Activated CD4-positive, alpha-beta T cell treated with anti-CD3 and anti-CD28 coated beads, Interleukin-2, amount 10 ng/mL, durations not matched to agents 7 days and 5 days (primary cell): Measurements from ENCODE around the gene EEF1A1. TPM values are rescaled to one million over a fixed set of nuclear protein-coding genes. Genes with fewer than 3 reads are reported as not detected.

ENCODE experiments used
- CTCF ChIA-PET: fragments of 350-600 bp; sonication (Branson Sonifier 250); formaldehyde crosslinking; loops from one replicate; lab custom pipeline; 2021; ENCODE audit warnings: antibody characterized with exemption; lab: Charles Lee
- POLR2A ChIA-PET: fragments of 350-600 bp; sonication (Branson Sonifier 250); formaldehyde crosslinking; loops from one replicate; lab custom pipeline; 2021; ENCODE audit warnings: antibody characterized with exemption; lab: Charles Lee
- DNase-seq: peaks from one replicate; pipeline ENCODE4 v3.0.0-alpha.2; 2020
- H3K27ac Mint-ChIP-seq: one replicate; pipeline ENCODE4 v1.8.0; 2021; ENCODE audit warnings: mild to moderate bottlenecking, moderate library complexity, mixed read lengths
- H3K27me3 Mint-ChIP-seq: one replicate; pipeline ENCODE4 v1.8.0; 2021; ENCODE audit warnings: mixed read lengths
- H3K36me3 Mint-ChIP-seq: one replicate; pipeline ENCODE4 v1.8.0; 2021; ENCODE audit warnings: low read depth, mixed read lengths
- H3K4me1 Mint-ChIP-seq: one replicate; pipeline ENCODE4 v1.8.0; 2021; ENCODE audit warnings: mixed read lengths
- H3K4me3 Mint-ChIP-seq: one replicate; pipeline ENCODE4 v1.8.0; 2021; ENCODE audit warnings: mild to moderate bottlenecking, moderate library complexity, mixed read lengths
- H3K9me3 Mint-ChIP-seq: one replicate; pipeline ENCODE4 v1.8.0; 2021; ENCODE audit warnings: mixed read lengths
- total RNA-seq, 2 experiments: library from RNA; stranded (reverse); gene quantifications; one replicate each; pipeline ENCODE4 v1.2.3, GENCODE V29; 2021

The EEF1A1 gene
- total RNA-seq, 2 experiments from 2014 or later = 7,789 to 8,433 TPM

DNA sequence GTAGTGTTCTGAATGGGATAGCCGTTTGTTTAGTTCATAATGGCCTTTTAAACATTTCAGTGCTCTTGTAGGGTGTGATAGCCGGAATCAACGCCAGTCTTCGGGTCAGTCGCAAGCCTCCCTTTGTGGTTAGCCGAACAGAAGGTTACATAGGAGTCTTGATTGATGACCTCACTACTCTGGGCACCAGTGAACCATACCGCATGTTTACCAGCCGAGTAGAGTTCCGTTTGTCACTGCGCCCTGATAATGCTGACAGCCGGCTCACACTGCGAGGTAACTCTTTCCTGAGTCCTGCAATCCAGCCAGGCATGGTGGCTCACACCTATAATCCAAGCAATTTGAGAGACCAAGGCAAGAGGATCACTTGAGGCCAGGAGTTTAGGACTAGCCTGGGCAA, 38.9 kb downstream of the EEF1A1 start:
- ChIA-PET CTCF (interaction anchor here (1.6 kb wide), 1 partner anchor 20 kb away, joined by 4 read pairs; no protein-coding TSS in a partner anchor), POLR2A (no interaction called here)
- H3K4me1 Mint-ChIP-seq = no peaks in the 10 kb centered on the region
- H3K4me3 Mint-ChIP-seq = no peak overlapping the region
- H3K27me3 Mint-ChIP-seq = no peaks in the 10 kb centered on the region
- H3K27ac Mint-ChIP-seq = no peak overlapping the region
- H3K9me3 Mint-ChIP-seq = no peaks in the 10 kb centered on the region
- H3K36me3 Mint-ChIP-seq = peaks cover 56% of the 10 kb centered on the region
- no peak for DNase-seq

DNA sequence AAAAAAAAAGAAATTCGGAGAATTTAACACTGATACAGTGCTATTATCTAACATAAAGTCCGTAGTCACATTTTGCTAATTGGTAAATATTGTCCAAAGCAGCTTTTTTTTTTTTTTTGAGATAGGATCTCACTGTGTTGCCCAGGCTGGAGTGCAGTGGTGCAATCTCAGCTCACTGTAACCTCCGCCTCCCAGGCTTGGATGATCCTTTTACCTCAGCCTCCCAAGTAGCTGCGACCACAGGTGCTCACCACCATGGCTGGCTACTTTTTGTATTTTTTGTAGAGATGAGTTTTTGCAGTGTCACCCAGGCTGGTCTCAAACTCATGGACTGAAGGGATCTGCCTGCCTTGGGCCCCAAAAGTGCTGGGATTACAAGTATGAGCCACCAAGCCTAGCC, 43.4 kb downstream of the EEF1A1 start:
- H3K4me3 Mint-ChIP-seq = no peak overlapping the region
- DNase-seq = no peak
- H3K27me3 Mint-ChIP-seq = no peaks in the 10 kb centered on the region
- no peak overlapping the region for H3K27ac Mint-ChIP-seq
- H3K9me3 Mint-ChIP-seq = no peaks in the 10 kb centered on the region
- H3K36me3 Mint-ChIP-seq = peaks cover 49% of the 10 kb centered on the region
- POLR2A ChIA-PET = no interaction called here
- H3K4me1 Mint-ChIP-seq = peaks cover under 1% of the 10 kb centered on the region
- CTCF ChIA-PET = interaction anchor here (0.5 kb wide), 1 partner anchor 211 kb away, joined by 3 read pairs; no protein-coding TSS in a partner anchor

DNA sequence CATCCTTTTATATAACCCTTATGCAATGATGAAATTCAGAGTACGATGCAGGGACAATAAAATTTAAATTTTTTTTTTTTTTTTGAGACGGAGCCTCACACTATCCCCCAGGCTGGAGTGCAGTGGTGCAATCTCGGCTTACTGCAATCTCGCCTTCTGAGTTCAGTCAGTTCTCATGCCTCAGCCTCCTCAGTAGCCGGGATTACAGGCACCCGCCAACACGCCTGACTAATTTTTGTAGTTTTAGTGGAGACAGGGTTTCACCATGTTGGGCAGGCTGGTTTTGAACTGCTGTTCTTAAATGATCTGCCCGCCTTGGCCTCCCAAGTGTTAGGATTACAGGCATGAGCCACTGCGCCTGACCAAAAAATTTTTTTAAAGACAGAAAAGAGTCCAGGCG, 44.1 kb downstream of the EEF1A1 start:
- Mint-ChIP-seq H3K4me3 (no peak overlapping the region), H3K9me3 (no peaks in the 10 kb centered on the region), H3K36me3 (peaks cover 49% of the 10 kb centered on the region), H3K4me1 (peaks cover 8% of the 10 kb centered on the region), H3K27me3 (no peaks in the 10 kb centered on the region), H3K27ac (no peak overlapping the region)
- CTCF ChIA-PET = interaction anchor here (0.5 to 1.7 kb wide), 4 partner anchors 20 to 212 kb away, joined by 3 to 5 read pairs (median 3); no protein-coding TSS in a partner anchor
- DNase-seq = no peak
- POLR2A ChIA-PET = no interaction called here

DNA sequence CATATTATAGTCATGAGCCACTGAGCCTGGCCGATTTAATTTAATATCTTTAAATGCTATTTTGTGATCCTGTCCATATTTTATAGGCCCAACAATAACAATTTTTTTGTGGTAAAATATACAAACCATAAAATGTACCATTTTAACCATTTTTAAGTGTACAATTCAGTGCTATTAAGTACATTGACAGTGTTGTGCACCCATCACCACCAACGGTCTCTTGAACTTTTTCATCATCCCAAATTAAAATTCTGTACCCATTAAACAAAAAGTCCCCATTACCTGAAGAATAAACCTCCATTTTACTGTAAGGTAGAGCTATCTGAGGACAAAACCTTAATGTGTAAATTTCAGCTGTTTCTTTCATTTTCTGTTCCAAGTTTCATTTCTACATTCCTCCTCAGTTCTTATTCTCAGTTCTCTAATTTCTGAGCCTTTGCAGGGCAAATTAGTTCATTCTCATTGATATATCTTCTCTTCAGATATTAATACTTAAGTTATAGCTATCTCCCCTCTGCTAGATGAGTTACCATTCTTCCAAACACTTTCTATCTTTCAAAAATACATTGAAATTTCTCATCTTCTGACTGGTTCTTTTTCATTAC, 49.0 kb downstream of the EEF1A1 start:
- Mint-ChIP-seq H3K36me3 (peaks cover 52% of the 10 kb centered on the region), H3K4me1 (peaks cover 22% of the 10 kb centered on the region), H3K4me3 (peak overlapping the region; percentile 50), H3K27me3 (no peaks in the 10 kb centered on the region), H3K27ac (peak overlapping the region; percentile 85), H3K9me3 (no peaks in the 10 kb centered on the region)
- no peak for DNase-seq
- CTCF ChIA-PET = interaction anchor here (0.6 to 3.4 kb wide), 4 partner anchors 10 to 187 kb away, joined by 3 to 19 read pairs (median 8); partner anchors contain the start of gene MTO1
- POLR2A ChIA-PET = interaction anchor here (1.1 kb wide), 1 partner anchor 10 kb away, joined by 4 read pairs; the partner anchor contains the start of gene MTO1

Other genes with a start within 250 kb of the EEF1A1 start
- gene DPPA5, start 166.8 kb downstream of the EEF1A1 start, total RNA-seq = not detected
- not detected for gene KHDC3L, start 158.4 kb downstream of the EEF1A1 start, total RNA-seq
- gene OOEP, start 151.1 kb downstream of the EEF1A1 start, total RNA-seq = 1 to 10 TPM in 1 of 2 experiments, under 1 TPM in 1; 0.57 to 1.5 TPM
- gene DDX43, start 126.2 kb downstream of the EEF1A1 start, total RNA-seq = 1 to 10 TPM; 1.7 TPM
- gene CGAS, start 68.7 kb downstream of the EEF1A1 start, total RNA-seq = 10 to 100 TPM; 27.9 TPM
- 10 to 100 TPM; 50.9 to 59.6 TPM for gene MTO1, start 59.3 kb downstream of the EEF1A1 start, total RNA-seq
- gene SLC17A5, start 133.0 kb upstream of the EEF1A1 start, total RNA-seq = 1 to 10 TPM; 5.1 to 5.4 TPM
- 10 to 100 TPM; 10.8 to 11.3 TPM for gene CD109, start 175.2 kb upstream of the EEF1A1 start, total RNA-seq